Measurements from ENCODE around the gene RAB23. TPM values are rescaled to one million over a fixed set of nuclear protein-coding genes. Genes with fewer than 3 reads are reported as not detected.

Gene RAB23
- total RNA-seq, 1 donor from 2014 or later = 15.3 TPM

DNA sequence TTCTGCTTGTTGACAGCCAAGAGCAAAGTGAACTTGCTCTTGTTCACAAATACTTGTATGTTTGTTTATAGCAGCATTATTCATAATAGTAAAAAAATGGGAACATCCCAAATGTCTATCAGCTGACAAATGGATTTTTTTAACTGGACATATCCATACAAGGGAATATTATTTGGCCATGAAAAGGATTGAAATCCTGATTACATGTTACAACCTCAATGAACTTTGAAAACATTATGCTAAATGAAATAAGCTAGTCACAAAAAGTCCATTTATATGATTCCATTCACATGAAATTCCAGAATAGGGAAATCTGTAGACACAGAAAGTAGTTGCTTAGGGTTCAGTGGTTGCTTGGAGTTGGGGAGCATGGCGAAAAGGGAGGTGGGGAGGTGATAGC, 78.4 kb downstream of the RAB23 start:
- DNase-seq (ENCODE audit: low spot score, unreplicated experiment) = no peak
- Mint-ChIP-seq H3K4me1 (ENCODE audit: low read depth) (peaks cover 13% of the 10 kb centered on the region), H3K9me3 (ENCODE audit: low read depth) (peaks cover 6% of the 10 kb centered on the region), H3K27me3 (no peaks in the 10 kb centered on the region), H3K36me3 (ENCODE audit: insufficient read depth) (peaks cover 32% of the 10 kb centered on the region), H3K27ac (no peak overlapping the region), H3K4me3 (ENCODE audit: low read depth) (no peak overlapping the region)
- TF ChIP-seq, protein P1, sequence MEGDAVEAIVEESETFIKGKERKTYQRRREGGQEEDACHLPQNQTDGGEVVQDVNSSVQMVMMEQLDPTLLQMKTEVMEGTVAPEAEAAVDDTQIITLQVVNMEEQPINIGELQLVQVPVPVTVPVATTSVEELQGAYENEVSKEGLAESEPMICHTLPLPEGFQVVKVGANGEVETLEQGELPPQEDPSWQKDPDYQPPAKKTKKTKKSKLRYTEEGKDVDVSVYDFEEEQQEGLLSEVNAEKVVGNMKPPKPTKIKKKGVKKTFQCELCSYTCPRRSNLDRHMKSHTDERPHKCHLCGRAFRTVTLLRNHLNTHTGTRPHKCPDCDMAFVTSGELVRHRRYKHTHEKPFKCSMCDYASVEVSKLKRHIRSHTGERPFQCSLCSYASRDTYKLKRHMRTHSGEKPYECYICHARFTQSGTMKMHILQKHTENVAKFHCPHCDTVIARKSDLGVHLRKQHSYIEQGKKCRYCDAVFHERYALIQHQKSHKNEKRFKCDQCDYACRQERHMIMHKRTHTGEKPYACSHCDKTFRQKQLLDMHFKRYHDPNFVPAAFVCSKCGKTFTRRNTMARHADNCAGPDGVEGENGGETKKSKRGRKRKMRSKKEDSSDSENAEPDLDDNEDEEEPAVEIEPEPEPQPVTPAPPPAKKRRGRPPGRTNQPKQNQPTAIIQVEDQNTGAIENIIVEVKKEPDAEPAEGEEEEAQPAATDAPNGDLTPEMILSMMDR (IDR thresholded peaks at IDR 0.05; ENCODE audit: unreplicated experiment) = no peak

DNA sequence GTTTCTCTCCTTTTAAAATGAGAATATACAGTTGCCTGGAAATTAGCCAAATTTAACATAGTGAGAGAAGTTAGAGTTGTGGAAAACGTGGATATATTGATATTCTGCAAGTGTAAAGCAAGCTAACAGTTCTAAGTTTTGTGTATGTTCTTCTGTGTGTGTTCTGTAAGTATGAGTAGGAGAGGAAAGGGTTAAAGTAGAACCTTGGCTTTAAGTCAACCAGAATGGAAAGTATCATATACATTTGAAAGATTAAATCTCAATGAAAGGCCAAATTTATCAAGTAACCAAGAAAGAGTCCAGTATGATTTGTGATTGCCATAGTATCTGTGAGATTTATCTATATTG, 80.0 kb downstream of the RAB23 start:
- no peak for DNase-seq (ENCODE audit: low spot score, unreplicated experiment)
- Mint-ChIP-seq H3K4me1 (ENCODE audit: low read depth) (peaks cover 6% of the 10 kb centered on the region), H3K4me3 (ENCODE audit: low read depth) (no peak overlapping the region), H3K27ac (no peak overlapping the region), H3K27me3 (no peaks in the 10 kb centered on the region), H3K36me3 (ENCODE audit: insufficient read depth) (peaks cover 30% of the 10 kb centered on the region), H3K9me3 (ENCODE audit: low read depth) (peaks cover 6% of the 10 kb centered on the region)
- TF ChIP-seq, protein P1 (IDR thresholded peaks at IDR 0.05; ENCODE audit: unreplicated experiment) = no peak

DNA sequence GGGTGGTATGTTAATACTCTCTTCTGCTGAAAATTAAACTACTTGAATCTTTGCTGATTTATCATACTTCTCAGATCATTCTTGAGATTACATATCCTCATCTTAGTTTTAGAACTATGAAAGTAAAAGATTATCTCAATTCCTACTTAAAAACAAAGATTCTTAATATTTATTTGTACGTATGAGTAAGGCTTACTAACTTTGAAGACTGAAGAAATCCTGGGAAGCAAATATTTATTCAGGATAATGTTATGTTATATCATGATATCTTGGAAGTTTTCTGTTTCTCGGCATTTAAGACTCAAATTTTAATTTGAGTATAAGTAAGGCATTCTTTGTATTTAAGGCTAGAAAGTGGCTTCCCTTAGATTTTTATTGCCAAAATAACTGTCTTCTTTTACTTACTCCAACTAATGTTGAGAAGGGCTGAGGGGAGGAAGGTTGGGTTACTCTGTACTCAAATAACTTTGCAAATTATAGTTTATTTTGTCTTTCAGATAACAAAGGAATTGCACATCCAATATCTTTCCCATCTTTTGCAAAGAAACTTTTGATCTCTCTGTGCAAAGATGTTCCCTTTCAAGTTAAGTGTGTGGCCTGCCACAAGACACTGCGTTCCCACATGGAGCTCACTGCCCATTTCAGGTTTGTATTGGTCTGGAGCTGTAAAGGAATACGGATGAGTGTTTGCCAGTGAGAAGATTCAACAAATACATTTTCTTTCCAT, 80.5 kb downstream of the RAB23 start:
- no peaks in the 10 kb centered on the region for H3K27me3 Mint-ChIP-seq
- H3K4me3 Mint-ChIP-seq (ENCODE audit: low read depth) = no peak overlapping the region
- no peak overlapping the region for H3K27ac Mint-ChIP-seq
- H3K36me3 Mint-ChIP-seq (ENCODE audit: insufficient read depth) = peaks cover 34% of the 10 kb centered on the region
- H3K4me1 Mint-ChIP-seq (ENCODE audit: low read depth) = peaks cover 4% of the 10 kb centered on the region
- TF ChIP-seq, protein P1 (IDR thresholded peaks at IDR 0.05; ENCODE audit: unreplicated experiment) = no peak
- no peak for DNase-seq (ENCODE audit: low spot score, unreplicated experiment)
- peaks cover 6% of the 10 kb centered on the region for H3K9me3 Mint-ChIP-seq (ENCODE audit: low read depth)

DNA sequence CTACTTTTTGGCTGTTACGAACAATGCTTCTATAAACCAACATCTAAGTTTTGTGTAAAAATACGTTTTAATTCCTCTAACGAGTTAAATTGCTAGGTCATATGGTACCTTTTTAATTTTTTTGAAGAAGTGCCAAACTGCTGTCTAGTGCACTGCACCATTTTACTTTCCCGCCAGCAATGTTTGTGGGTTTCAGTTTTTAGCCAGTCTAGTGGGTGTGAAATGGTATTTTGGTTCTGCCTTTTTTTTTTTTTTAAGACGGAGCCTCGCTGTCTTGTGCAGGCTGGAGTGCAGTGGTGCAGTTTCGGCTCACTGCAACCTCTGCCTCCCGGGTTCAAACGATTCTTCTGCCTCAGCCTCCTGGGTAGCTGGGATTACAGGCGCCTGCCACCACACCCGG, 84.1 kb downstream of the RAB23 start:
- TF ChIP-seq, protein P1 (IDR thresholded peaks at IDR 0.05; ENCODE audit: unreplicated experiment) = no peak
- no peak overlapping the region for H3K27ac Mint-ChIP-seq
- peaks cover 32% of the 10 kb centered on the region for H3K36me3 Mint-ChIP-seq (ENCODE audit: insufficient read depth)
- no peak overlapping the region for H3K4me3 Mint-ChIP-seq (ENCODE audit: low read depth)
- no peak for DNase-seq (ENCODE audit: low spot score, unreplicated experiment)
- no peaks in the 10 kb centered on the region for H3K27me3 Mint-ChIP-seq
- peaks cover 2% of the 10 kb centered on the region for H3K4me1 Mint-ChIP-seq (ENCODE audit: low read depth)
- peaks cover 6% of the 10 kb centered on the region for H3K9me3 Mint-ChIP-seq (ENCODE audit: low read depth)

DNA sequence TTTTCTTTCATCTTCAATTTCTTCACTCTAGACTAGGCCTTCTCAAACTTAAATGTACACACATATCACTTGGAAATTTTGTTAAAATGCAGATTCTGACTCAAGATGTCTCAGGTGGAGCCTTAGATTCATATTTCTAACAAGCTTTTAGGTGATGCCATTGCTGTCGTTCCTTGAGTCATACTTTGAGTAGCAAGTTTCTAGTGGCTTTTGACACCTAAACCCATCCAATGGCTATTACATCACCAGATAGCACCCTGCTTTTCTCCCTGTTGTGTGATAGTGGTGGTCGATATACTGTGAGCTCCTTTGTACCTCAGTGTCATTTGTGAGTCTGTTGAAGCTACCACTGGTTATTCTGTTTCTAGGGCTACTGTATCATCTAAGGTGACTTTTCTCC, 84.8 kb downstream of the RAB23 start:
- Mint-ChIP-seq H3K36me3 (ENCODE audit: insufficient read depth) (peaks cover 27% of the 10 kb centered on the region), H3K27ac (no peak overlapping the region), H3K27me3 (no peaks in the 10 kb centered on the region), H3K4me3 (ENCODE audit: low read depth) (no peak overlapping the region), H3K4me1 (ENCODE audit: low read depth) (peaks cover 2% of the 10 kb centered on the region), H3K9me3 (ENCODE audit: low read depth) (peaks cover 4% of the 10 kb centered on the region)
- TF ChIP-seq, protein P1 (IDR thresholded peaks at IDR 0.05; ENCODE audit: unreplicated experiment) = no peak
- no peak for DNase-seq (ENCODE audit: low spot score, unreplicated experiment)

Other genes starting within 250 kb of the RAB23 start
- 22.0 and 23.0 TPM in 2 replicates for gene KIAA1586, start 175.6 kb downstream of the RAB23 start, total RNA-seq
- gene ZNF451, start 132.1 kb downstream of the RAB23 start, total RNA-seq = 66.3 and 70.6 TPM in 2 replicates
- 4.8 and 4.9 TPM in 2 replicates for gene BAG2, start 50.0 kb downstream of the RAB23 start, total RNA-seq
- gene PRIM2, start 95.3 kb upstream of the RAB23 start, total RNA-seq = 26.2 and 27.7 TPM in 2 replicates